ENCODE results near the gene CPLX4. TPM values are rescaled to one million over a fixed set of nuclear protein-coding genes. Genes with fewer than 3 reads are reported as not detected.

Gene CPLX4
- total and polyA plus RNA-seq, 2 of the 13 experiments (the other 11 are each of a cell fraction or from before 2014, with no cell fraction given) = not detected

- TF ChIP-seq HMGXB4 (CRISPR knock-in tag; IDR thresholded peaks at IDR 0.05; ENCODE audit: borderline replicate concordance in 1 of 2, low read depth in 1 of 2) (peak; percentile 75 to 81; a peak in 3 of 4 replicates), NR2F6 (IDR thresholded peaks at IDR 0.05) (no peak), NR2F6 (CRISPR knock-in tag; IDR thresholded peaks at IDR 0.05) (peak; percentile 19; the same call in 1 of the 2 replicates), CTCF (CRISPR knock-in tag; IDR thresholded peaks at IDR 0.05) (0 out of 2 replicates have a peak, but pooled peaks have one; percentile 7), CHCHD3 (CRISPR knock-in tag; IDR thresholded peaks at IDR 0.05) (no peak), KMT2A (CRISPR knock-in tag; IDR thresholded peaks at IDR 0.05) (0 out of 2 replicates have a peak, but pooled peaks have one; percentile 75), ZNF7 (CRISPR knock-in tag; IDR thresholded peaks at IDR 0.05) (0 out of 2 replicates have a peak, but pooled peaks have one; percentile 20), POLR2G (IDR thresholded peaks at IDR 0.05; ENCODE audit: low read depth, low read length) (peak; percentile 91), PHB2 (IDR thresholded peaks at IDR 0.05; ENCODE audit: partially characterized antibody) (no peak), ZNF430 (CRISPR knock-in tag; IDR thresholded peaks at IDR 0.05) (peak; percentile 73; the same call in 1 of the 2 replicates), THAP7 (CRISPR knock-in tag; IDR thresholded peaks at IDR 0.05) (peak; percentile 68; the same call in 1 of the 2 replicates), ZNF496 (CRISPR knock-in tag; IDR thresholded peaks at IDR 0.05; ENCODE audit: insufficient replicate concordance) (no peak), SNRNP70 (IDR thresholded peaks at IDR 0.05; ENCODE audit: low read depth, low read length) (no peak), ZBTB7B (CRISPR knock-in tag; IDR thresholded peaks at IDR 0.05) (peak; percentile 67; the same call in 1 of the 2 replicates)
- TF ChIP-seq, protein P1, sequence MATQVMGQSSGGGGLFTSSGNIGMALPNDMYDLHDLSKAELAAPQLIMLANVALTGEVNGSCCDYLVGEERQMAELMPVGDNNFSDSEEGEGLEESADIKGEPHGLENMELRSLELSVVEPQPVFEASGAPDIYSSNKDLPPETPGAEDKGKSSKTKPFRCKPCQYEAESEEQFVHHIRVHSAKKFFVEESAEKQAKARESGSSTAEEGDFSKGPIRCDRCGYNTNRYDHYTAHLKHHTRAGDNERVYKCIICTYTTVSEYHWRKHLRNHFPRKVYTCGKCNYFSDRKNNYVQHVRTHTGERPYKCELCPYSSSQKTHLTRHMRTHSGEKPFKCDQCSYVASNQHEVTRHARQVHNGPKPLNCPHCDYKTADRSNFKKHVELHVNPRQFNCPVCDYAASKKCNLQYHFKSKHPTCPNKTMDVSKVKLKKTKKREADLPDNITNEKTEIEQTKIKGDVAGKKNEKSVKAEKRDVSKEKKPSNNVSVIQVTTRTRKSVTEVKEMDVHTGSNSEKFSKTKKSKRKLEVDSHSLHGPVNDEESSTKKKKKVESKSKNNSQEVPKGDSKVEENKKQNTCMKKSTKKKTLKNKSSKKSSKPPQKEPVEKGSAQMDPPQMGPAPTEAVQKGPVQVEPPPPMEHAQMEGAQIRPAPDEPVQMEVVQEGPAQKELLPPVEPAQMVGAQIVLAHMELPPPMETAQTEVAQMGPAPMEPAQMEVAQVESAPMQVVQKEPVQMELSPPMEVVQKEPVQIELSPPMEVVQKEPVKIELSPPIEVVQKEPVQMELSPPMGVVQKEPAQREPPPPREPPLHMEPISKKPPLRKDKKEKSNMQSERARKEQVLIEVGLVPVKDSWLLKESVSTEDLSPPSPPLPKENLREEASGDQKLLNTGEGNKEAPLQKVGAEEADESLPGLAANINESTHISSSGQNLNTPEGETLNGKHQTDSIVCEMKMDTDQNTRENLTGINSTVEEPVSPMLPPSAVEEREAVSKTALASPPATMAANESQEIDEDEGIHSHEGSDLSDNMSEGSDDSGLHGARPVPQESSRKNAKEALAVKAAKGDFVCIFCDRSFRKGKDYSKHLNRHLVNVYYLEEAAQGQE (IDR thresholded peaks at IDR 0.05; ENCODE audit: borderline replicate concordance in 1 of 2, low read depth in 1 of 2, low read length in 2 of 2) = peak in 1 of 2 experiments; percentile 7; a peak in 1 of 4 replicates
- TF ChIP-seq, protein P2, sequence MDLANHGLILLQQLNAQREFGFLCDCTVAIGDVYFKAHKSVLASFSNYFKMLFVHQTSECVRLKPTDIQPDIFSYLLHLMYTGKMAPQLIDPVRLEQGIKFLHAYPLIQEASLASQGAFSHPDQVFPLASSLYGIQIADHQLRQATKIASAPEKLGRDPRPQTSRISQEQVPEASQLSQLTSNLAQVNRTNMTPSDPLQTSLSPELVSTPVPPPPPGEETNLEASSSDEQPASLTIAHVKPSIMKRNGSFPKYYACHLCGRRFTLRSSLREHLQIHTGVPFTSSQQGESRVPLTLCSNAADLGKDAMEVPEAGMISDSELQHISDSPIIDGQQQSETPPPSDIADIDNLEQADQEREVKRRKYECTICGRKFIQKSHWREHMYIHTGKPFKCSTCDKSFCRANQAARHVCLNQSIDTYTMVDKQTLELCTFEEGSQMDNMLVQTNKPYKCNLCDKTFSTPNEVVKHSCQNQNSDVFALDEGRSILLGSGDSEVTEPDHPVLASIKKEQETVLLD (CRISPR knock-in tag; IDR thresholded peaks at IDR 0.05; ENCODE audit: low read depth) = no peak
Measured at GRCh38 chr18:59358712-59359575, 40.5 kb upstream of the CPLX4 start, which contains the start of gene LMAN1 (continued).
